Thymus (tissue), 11 donors: ENCODE data around the gene SH3RF3. TPM values are rescaled to one million over a fixed set of nuclear protein-coding genes. Genes with fewer than 3 reads are reported as not detected.
A peak's percentile ranks its signal among the peaks of the same experiment; 100 is the strongest.

Experiments
- DNase-seq, 9 donors: peaks; one replicate each; pipeline ENCODE4 v3.0.0-alpha.2; 2013; ENCODE audit warnings: low spot score in 9 of 9, low read depth in 6 of 9, missing footprints in 1 of 9
- H3K27ac ChIP-seq, 2 donors: one replicate each; pipeline ENCODE4 v1.5.1; 2013; ENCODE audit warnings: control low read depth in 1 of 2, low read depth in 1 of 2, low read length in 1 of 2, mild to moderate bottlenecking in 1 of 2, moderate library complexity in 1 of 2
- H3K27me3 ChIP-seq, 2 donors: one replicate each; pipeline ENCODE4 v1.5.1; 2013; ENCODE audit warnings: low read length in 1 of 2; ENCODE audit not compliant: control insufficient read depth in 2 of 2, insufficient read depth in 1 of 2
- H3K36me3 ChIP-seq, 2 donors: one replicate each; pipeline ENCODE4 v1.5.1; 2013; ENCODE audit warnings: low read length in 1 of 2, mild to moderate bottlenecking in 1 of 2, moderate library complexity in 1 of 2; ENCODE audit not compliant: control insufficient read depth in 2 of 2, insufficient read depth in 2 of 2
- H3K4me1 ChIP-seq, 2 donors: one replicate each; pipeline ENCODE4 v1.5.1; 2013; ENCODE audit warnings: low read length in 2 of 2; ENCODE audit not compliant: control insufficient read depth in 2 of 2, insufficient read depth in 2 of 2
- H3K4me3 ChIP-seq, 2 donors: one replicate each; pipeline ENCODE4 v1.5.1; 2013; ENCODE audit warnings: low read length in 2 of 2, control low read depth in 1 of 2, mild to moderate bottlenecking in 1 of 2
- H3K9me3 ChIP-seq, 2 donors: one replicate each; pipeline ENCODE4 v1.5.1; 2013; ENCODE audit warnings: low read length in 1 of 2, mild to moderate bottlenecking in 1 of 2; ENCODE audit not compliant: control insufficient read depth in 2 of 2, insufficient read depth in 1 of 2
- WGBS: extraction: QIAGEN DNeasy Blood & Tissue Kit; methylation state at CpG from one replicate; pipeline ENCODE4 v1.1.7; 2013; 5-methylcytosine and 5-hydroxymethylcytosine counted together
- polyA plus RNA-seq: library from polyadenylated mRNA; stranded (reverse); fragments of 200-250 nt; gene quantifications from one replicate; pipeline ENCODE4 v1.2.3, GENCODE V29; 2013
- total RNA-seq: library from RNA; stranded (reverse); fragments of 120-200 nt; gene quantifications from one replicate; pipeline ENCODE4 v1.2.4, GENCODE V29; 2013
- donor health status: healthy.

SH3RF3 gene
- total and polyA plus RNA-seq, 2 donors, result 3.2 to 8.2 TPM

DNA sequence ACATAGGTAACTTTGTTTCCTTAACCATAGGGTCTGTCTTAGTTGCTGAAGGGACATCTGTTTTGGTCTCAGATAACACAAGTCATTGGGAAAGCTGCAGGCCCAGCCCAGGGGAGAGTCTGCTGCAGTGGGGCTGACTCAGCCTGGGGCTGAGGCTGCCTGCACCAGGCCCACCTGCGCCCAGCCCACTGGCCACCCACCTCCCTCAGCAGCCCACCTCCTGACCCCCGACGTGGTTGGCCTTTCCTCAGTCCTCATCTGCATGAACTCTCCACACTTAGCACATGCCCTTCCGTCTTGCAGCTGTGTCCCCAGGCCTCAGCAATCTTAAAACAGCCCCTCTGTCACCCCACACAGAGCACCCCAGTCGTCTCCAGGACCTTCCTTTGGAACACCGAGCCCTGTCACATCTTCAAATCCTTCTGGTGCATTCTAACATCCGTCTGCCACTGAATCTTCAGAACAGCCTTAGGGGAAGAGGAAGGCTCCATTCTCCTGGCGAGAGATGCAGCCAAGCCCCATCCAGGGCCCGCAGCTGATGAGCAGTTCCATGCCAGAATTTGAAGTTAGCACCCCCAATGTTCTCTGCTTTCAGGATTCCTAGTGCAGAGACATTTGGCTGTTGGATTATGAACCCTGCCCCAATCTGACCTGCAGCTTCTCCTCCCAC, 253.4 kb downstream of the SH3RF3 start:
- no peak overlapping the region for H3K27ac ChIP-seq
- no peaks in the 10 kb centered on the region for H3K9me3 ChIP-seq
- H3K36me3 ChIP-seq, result no peaks in the 10 kb centered on the region
- H3K27me3 ChIP-seq, result peaks cover 2 to 3% of the 10 kb centered on the region in 2 donors
- DNase-seq, result no peak
- 95% methylated on average over 9 of the region's 9 CpGs for WGBS
- peaks cover 0 to 16% of the 10 kb centered on the region in 2 donors for H3K4me1 ChIP-seq
- no peak overlapping the region for H3K4me3 ChIP-seq

DNA sequence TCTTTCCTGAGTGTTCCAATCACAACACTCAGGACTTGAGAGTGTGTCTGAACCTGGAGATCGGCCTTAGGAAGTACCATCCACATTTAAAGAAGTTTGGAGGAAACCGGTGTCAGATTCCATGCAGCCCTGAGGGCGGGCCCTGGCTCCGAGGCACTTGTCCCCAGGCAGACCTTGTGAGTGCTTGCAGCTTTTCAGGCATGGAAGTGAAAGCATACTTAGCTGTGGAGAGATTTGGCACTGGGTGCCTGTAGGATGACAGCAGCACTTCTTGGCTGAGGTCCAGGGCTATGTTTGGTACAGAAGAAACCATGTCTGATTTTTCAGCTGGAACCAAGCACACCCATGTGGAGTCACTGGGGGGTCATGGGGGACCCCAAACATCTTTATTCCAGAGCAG, 253.9 kb downstream of the SH3RF3 start:
- Histone ChIP-seq H3K27me3 (peaks cover 1 to 2% of the 10 kb centered on the region in 2 donors), H3K36me3 (no peaks in the 10 kb centered on the region), H3K9me3 (no peaks in the 10 kb centered on the region), H3K4me3 (no peak overlapping the region), H3K27ac (no peak overlapping the region), H3K4me1 (peaks cover 0 to 16% of the 10 kb centered on the region in 2 donors)
- peak in 1 of 9 donors; percentile 13 for DNase-seq
- WGBS, result 90% methylated on average over 4 of the region's 4 CpGs

DNA sequence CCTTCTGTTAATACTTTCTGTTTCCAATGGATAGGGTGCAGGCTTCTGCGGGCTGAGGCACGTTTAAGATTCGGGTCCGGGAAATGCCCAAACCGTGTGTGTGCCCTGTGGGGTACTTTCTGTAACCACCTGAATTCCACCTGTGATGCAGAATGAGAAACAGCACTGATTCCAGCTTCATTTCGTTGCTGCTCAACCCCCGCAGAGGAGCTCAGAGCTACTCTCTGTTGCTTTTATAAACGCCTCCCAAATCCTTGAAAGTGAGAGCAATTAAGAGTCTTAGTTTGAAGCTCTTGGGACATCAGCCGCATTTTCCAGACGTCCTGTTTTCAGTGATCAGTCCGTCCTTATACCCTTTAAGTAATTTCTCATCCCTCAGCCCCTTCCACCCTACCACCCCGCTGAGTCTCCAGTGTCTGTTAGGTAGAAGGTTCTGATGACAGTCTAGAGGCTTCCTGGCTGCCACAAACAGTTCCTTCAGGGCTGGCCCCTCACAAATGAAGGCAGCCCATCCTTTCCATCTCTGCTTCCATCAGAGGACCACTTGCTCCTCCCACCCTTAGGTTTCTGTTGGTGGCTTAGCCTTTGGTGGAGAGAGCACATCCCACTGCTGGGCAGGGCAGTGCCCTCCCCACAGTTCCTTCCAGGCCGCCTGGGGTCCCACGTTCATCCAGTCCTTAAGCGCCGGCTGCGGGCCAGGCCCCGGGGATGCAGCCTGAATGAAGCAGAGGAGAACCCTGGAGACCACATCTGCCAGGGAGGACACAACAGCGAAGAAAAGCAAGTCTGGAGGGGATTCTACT, 254.7 kb downstream of the SH3RF3 start:
- no peak overlapping the region for H3K27ac ChIP-seq
- H3K4me1 ChIP-seq, result peaks cover 0 to 16% of the 10 kb centered on the region in 2 donors
- H3K4me3 ChIP-seq, result no peak overlapping the region
- no peaks in the 10 kb centered on the region for H3K9me3 ChIP-seq
- WGBS, result 96% methylated on average over 19 of the region's 19 CpGs
- no peak for DNase-seq
- no peaks in the 10 kb centered on the region for H3K36me3 ChIP-seq
- peaks cover 0 to 2% of the 10 kb centered on the region in 2 donors for H3K27me3 ChIP-seq

DNA sequence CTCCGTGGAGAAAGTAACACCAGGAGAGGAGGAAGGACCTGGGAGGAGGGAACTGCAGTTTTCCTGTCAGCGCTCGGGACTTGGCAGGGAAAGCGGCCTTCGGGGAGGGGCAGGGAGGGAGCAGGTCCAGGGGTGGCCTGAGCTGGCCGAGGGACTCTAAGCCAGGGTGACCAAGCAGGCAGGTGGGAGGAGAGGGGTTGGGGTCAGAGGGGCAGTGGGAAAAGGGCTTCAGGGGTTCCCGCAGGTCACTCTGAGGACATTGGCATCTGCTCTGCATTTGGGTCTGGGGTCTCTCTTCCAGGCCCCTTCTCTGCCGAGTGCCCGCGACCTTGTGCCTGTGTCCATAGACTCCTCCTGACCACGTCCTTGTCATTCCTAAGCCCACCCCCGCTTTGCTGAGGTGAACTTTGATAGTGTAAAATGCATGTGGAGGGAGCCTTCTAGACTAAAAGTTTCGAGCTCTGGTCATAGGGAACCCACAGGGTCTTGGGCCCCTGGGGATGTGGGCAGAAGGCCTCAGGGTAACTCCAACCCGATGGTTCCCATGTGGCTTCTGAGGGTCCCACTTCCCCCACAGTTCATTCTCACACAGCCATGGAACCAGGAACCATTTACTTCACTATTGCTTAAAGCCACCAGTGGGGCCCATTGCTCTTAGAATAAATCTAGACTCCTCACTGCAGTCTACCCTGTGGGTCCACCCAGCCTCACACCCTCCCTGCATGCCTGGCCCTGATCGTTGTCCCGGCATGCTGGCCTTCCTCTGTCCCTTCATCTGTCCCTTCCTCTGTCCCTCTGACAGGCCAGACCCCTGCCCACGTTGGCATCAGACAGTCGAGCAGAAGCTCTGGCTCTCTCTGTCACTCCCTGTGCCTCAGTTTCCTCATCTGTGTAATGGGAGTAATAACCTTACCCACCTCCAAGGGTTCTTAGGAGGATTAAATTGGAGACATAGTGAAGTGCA, 255.6 kb downstream of the SH3RF3 start:
- Histone ChIP-seq H3K9me3 (no peaks in the 10 kb centered on the region), H3K27ac (no peak overlapping the region), H3K36me3 (no peaks in the 10 kb centered on the region), H3K4me1 (peaks cover 0 to 16% of the 10 kb centered on the region in 2 donors), H3K4me3 (no peak overlapping the region), H3K27me3 (no peaks in the 10 kb centered on the region)
- no peak for DNase-seq
- 97% methylated on average over 18 of the region's 18 CpGs for WGBS

DNA sequence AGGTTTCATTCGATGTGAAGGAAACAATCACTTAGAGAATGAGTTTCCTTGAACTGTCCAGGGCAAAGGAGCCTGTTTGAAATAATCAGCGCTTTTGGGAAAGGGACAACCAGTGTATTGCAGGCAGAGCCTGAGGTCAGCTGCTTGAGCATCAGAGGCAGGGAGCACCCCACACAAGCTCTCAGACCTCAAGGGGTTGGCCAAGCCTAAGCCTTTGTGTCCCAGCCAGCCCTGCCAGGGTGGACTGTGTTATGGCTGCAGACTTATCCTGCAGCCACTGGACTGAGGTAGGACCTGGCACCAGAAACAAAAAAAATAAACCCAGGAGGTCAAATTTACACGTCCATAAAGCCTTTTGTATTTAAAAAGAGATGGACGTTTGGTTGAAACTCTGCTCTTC, 256.5 kb downstream of the SH3RF3 start:
- 83% methylated on average over 4 of the region's 4 CpGs for WGBS
- H3K27me3 ChIP-seq, result no peaks in the 10 kb centered on the region
- H3K4me3 ChIP-seq, result no peak overlapping the region
- peaks cover 0 to 16% of the 10 kb centered on the region in 2 donors for H3K4me1 ChIP-seq
- H3K27ac ChIP-seq, result no peak overlapping the region
- H3K9me3 ChIP-seq, result no peaks in the 10 kb centered on the region
- no peaks in the 10 kb centered on the region for H3K36me3 ChIP-seq
- DNase-seq, result no peak

DNA sequence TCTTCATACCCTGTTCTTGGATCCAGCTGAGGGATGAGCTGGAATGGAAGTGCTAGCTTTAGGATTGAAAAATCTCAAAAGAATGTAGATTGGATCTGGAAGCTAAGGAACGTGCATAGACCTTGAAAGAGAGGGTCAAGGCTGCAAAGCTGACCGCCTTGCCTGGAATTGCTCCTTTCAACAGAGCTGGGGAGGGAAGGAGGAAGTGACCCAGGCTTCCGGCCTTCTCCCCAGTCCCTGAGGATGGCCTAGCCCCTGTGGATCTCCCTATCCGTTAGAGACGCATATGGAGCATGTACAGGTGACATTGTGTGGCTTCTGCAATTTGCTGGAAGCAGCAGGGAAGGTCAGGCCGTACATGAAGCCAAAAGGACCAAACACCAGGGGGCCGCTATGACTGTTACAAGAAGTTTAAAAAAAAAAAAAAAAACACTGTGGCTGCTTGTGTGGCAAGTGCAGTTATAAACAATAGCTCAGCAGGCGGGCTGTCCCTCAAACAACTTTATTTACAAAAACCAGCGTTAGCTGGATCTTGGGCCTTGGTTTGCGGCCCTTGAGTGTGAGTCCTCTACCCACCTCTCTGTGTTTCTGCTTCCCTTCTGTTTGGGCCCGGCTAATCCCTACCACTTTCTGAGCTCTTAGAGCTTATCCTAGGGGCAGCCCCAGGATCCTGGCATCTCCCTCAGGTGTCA, 257.1 kb downstream of the SH3RF3 start:
- no peaks in the 10 kb centered on the region for H3K27me3 ChIP-seq
- H3K4me3 ChIP-seq, result no peak overlapping the region
- no peaks in the 10 kb centered on the region for H3K36me3 ChIP-seq
- peaks cover 0 to 16% of the 10 kb centered on the region in 2 donors for H3K4me1 ChIP-seq
- H3K9me3 ChIP-seq, result no peaks in the 10 kb centered on the region
- no peak for DNase-seq
- H3K27ac ChIP-seq, result no peak overlapping the region
- WGBS, result 96% methylated on average over 11 of the region's 11 CpGs

DNA sequence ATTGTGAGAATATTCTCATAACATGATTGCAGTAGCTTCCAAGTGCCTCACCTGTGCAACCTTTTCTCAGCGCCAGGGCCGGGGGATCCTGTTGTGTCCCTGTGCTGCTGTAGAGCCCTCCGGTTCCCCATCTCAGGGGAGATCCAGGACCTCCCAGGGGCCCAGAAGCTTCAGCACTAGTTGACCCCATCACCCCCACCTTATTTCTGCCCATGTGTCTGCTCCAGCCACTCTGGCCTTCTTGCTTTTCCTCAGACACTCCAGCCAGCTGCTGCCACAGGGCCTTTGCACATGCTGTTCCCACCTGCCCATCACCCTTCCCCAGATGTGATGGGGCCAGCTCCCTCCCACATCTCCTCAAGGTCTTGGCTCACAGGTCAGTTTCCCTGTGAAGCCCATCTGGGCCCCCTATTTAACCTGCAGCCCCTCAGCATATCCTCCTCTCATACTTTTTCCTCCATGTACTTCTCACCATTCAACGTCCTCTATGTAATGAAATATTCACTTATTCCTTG, 258.3 kb downstream of the SH3RF3 start:
- Histone ChIP-seq H3K27me3 (no peaks in the 10 kb centered on the region), H3K4me1 (peaks cover 0 to 15% of the 10 kb centered on the region in 2 donors), H3K36me3 (no peaks in the 10 kb centered on the region), H3K4me3 (no peak overlapping the region), H3K9me3 (no peaks in the 10 kb centered on the region), H3K27ac (no peak overlapping the region)
- WGBS, result 98% methylated on average over 4 of the region's 4 CpGs
- no peak for DNase-seq

DNA sequence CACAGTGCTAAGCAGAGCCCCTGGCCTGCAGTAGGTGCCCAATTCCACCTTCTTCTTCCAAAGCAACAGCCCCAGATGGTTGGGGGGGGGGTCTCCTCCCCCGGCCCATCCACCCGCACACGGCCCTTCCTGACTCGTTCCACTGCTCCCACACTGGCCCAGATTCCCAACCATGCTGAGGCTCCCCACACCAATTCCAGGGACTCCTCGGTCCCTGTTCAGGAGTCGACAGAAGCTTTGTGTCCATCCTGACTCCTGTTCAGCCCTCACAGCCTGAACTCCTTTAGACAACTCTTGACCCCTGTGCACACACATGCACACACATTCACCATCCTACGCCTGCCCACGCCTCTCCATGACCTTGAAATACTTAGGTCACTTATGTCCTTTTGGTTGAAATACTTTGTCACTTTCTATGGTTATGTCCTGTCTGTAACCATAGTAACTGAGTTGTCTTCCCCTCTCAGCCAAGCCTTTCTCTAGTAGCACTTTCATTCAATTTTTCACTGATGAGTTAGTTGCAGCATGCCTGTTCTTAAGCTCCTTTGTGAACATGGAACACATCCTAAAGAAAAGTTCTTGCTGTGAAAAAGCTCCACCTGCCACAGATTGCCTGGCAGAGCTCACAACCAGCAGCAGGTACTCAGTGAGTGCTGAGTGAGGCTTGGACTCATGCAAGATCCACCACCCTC, 258.9 kb downstream of the SH3RF3 start:
- DNase-seq, result no peak
- Histone ChIP-seq H3K36me3 (no peaks in the 10 kb centered on the region), H3K4me1 (peaks cover 0 to 10% of the 10 kb centered on the region in 2 donors), H3K27me3 (no peaks in the 10 kb centered on the region), H3K27ac (no peak overlapping the region), H3K4me3 (no peak overlapping the region), H3K9me3 (no peaks in the 10 kb centered on the region)
- 94% methylated on average over 8 of the region's 8 CpGs for WGBS
